Measurements from ENCODE around the gene FBLIM1. TPM values are rescaled to one million over a fixed set of nuclear protein-coding genes. Genes with fewer than 3 reads are reported as not detected.
A peak's percentile ranks its signal among the peaks of the same experiment; 100 is the strongest.

The FBLIM1 gene
- total and polyA plus RNA-seq, 4 donors = 9.3 to 19.4 (median 16.1) TPM

DNA sequence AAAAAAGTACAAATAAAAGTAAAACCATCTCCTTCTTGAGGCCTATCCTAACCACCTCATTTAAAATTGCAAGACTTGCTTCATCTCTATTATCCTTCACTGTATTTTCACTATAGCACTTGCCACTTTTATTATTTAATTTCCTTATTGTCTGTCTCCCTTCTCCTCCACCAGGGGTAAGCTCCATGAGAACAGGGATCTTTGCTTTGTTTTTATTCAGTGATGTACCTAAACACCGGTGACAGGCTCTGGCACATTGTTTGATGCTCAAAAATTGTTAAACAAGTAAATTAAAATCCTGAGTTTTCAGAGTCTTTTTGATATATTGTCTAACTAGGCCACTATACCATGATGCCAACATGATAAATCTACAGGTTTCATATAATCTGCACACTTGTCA lies 71.7 kb downstream of the FBLIM1 start:
- H3K27ac ChIP-seq (ENCODE audit: low read depth, low read length) = no peak overlapping the region
- no peak overlapping the region for H3K4me3 ChIP-seq (ENCODE audit: low read depth, low read length)
- WGBS (ENCODE audit: insufficient coverage) = no CpG with 5 or more reads among the region's 1 CpG

GRCh38 chr1:15833069-15833679 lies 74.6 kb downstream of the FBLIM1 start:
- 71% methylated on average over 12 of the region's 24 CpGs for WGBS (ENCODE audit: insufficient coverage)
- Histone ChIP-seq H3K27me3 (ENCODE audit: control insufficient read depth, insufficient read depth, low read length) (no peaks in the 10 kb centered on the region), H3K9me3 (ENCODE audit: control insufficient read depth, insufficient read depth, low read length) (no peaks in the 10 kb centered on the region), H3K4me3 (ENCODE audit: low read depth, low read length) (peak overlapping the region; percentile 75), H3K27ac (ENCODE audit: low read depth, low read length) (peak overlapping the region; percentile 99), H3K36me3 (ENCODE audit: control insufficient read depth, insufficient read depth, low read length) (no peaks in the 10 kb centered on the region), H3K4me1 (ENCODE audit: control insufficient read depth, insufficient read depth, low read length) (peaks cover 41% of the 10 kb centered on the region)
- DNase-seq (ENCODE audit: low read depth in 4 of 6, low spot score in 6 of 6) = peak in 1 of 6 donors; percentile 49

More for the DNA sequence above, 71.7 kb downstream of the FBLIM1 start:
- no peak for DNase-seq (ENCODE audit: low read depth in 4 of 6, low spot score in 6 of 6)
- H3K36me3 ChIP-seq (ENCODE audit: control insufficient read depth, insufficient read depth, low read length) = no peaks in the 10 kb centered on the region
- H3K4me1 ChIP-seq (ENCODE audit: control insufficient read depth, insufficient read depth, low read length) = peaks cover 23% of the 10 kb centered on the region
- H3K9me3 ChIP-seq (ENCODE audit: control insufficient read depth, insufficient read depth, low read length) = no peaks in the 10 kb centered on the region
- H3K27me3 ChIP-seq (ENCODE audit: control insufficient read depth, insufficient read depth, low read length) = no peaks in the 10 kb centered on the region

- 0% methylated on average over 5 of the region's 10 CpGs for WGBS (ENCODE audit: insufficient coverage)
- H3K4me3 ChIP-seq (ENCODE audit: low read depth, low read length) = peak overlapping the region; percentile 75
- H3K27me3 ChIP-seq (ENCODE audit: control insufficient read depth, insufficient read depth, low read length) = no peaks in the 10 kb centered on the region
- H3K27ac ChIP-seq (ENCODE audit: low read depth, low read length) = peak overlapping the region; percentile 99
- H3K9me3 ChIP-seq (ENCODE audit: control insufficient read depth, insufficient read depth, low read length) = no peaks in the 10 kb centered on the region
- peak in 1 of 6 donors; percentile 91 for DNase-seq (ENCODE audit: low read depth in 4 of 6, low spot score in 6 of 6)
- peaks cover 41% of the 10 kb centered on the region for H3K4me1 ChIP-seq (ENCODE audit: control insufficient read depth, insufficient read depth, low read length)
- H3K36me3 ChIP-seq (ENCODE audit: control insufficient read depth, insufficient read depth, low read length) = no peaks in the 10 kb centered on the region
Measured at GRCh38 chr1:15833842-15834405, 75.3 kb downstream of the FBLIM1 start.

DNA sequence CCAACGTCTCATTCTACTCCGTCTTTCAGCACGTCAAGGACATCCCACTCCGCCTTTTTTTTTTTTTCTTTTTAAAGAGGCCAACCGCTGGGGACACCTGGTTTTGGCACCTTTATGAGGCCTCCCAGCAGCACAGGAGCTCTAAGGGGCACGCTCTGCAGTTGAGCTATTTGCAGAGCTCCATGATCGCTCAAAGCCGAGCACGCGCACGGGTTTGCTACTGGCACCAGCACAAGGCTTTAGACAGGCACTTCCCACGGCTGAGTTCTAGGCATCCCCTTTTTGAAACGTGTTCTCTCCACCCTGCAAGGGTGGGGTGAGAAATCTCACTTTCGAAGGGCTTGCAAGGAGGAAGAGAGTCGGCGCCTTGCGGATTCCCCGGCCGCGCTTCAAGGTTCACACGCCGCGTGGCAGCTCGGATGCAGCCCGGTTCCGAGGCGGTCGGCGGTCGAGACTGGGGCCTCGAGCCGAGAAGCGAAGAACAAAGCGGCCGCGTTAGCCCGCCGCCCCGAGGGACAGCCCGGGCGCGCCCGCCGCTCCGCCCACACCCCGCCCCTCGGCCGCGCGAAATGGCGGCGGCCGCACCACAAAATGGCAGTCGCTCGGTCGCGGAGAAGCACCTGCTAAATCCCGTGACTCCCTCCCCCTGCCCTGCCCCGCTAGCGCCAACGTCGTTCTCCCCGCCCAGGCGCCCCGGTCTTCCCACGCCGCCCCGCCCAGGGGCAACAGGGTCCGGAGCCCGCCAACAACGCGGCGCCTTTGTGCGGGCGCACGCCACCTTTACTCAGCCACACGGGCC lies 76.0 kb downstream of the FBLIM1 start:
- Histone ChIP-seq H3K36me3 (ENCODE audit: control insufficient read depth, insufficient read depth, low read length) (no peaks in the 10 kb centered on the region), H3K27me3 (ENCODE audit: control insufficient read depth, insufficient read depth, low read length) (no peaks in the 10 kb centered on the region), H3K9me3 (ENCODE audit: control insufficient read depth, insufficient read depth, low read length) (no peaks in the 10 kb centered on the region), H3K27ac (ENCODE audit: low read depth, low read length) (peak overlapping the region; percentile 99), H3K4me3 (ENCODE audit: low read depth, low read length) (peak overlapping the region; percentile 75), H3K4me1 (ENCODE audit: control insufficient read depth, insufficient read depth, low read length) (peaks cover 41% of the 10 kb centered on the region)
- peak; percentile 85 to 99 (median 90) for DNase-seq (ENCODE audit: low read depth in 4 of 6, low spot score in 6 of 6)
- under 1% methylated on average over 77 of the region's 77 CpGs for WGBS (ENCODE audit: insufficient coverage)

DNA sequence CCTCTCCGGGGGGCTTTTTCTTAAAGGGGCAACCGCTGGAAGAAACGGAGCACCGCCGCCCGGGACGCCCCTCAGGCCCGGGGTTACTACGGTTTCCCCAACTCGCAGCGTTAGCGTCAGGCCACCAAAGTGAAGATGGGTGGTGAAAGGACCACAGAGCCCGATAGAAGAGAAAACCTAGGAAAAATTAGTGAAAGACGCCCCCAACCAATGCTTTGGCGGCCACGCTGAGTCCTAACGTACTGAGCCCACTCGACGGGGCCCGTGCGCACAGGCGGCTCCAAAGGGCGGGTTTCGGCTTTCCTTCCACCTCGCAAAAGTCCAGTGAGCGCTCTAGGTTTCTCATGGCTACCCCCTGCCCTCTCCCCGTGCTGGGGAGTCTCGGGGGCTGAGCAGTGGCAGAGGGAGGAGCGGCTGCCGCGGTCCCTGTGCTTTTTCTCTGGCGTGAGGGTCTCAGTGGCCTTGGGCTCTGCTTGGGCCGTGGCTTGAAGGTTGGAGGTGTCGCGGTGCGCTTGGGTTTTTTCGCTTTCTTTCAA lies 76.7 kb downstream of the FBLIM1 start:
- no peaks in the 10 kb centered on the region for H3K27me3 ChIP-seq (ENCODE audit: control insufficient read depth, insufficient read depth, low read length)
- no peak for DNase-seq (ENCODE audit: low read depth in 4 of 6, low spot score in 6 of 6)
- H3K9me3 ChIP-seq (ENCODE audit: control insufficient read depth, insufficient read depth, low read length) = no peaks in the 10 kb centered on the region
- H3K4me3 ChIP-seq (ENCODE audit: low read depth, low read length) = peak overlapping the region; percentile 75
- H3K36me3 ChIP-seq (ENCODE audit: control insufficient read depth, insufficient read depth, low read length) = no peaks in the 10 kb centered on the region
- 0% methylated on average over 36 of the region's 37 CpGs for WGBS (ENCODE audit: insufficient coverage)
- peaks cover 41% of the 10 kb centered on the region for H3K4me1 ChIP-seq (ENCODE audit: control insufficient read depth, insufficient read depth, low read length)
- H3K27ac ChIP-seq (ENCODE audit: low read depth, low read length) = peak overlapping the region; percentile 99

DNA sequence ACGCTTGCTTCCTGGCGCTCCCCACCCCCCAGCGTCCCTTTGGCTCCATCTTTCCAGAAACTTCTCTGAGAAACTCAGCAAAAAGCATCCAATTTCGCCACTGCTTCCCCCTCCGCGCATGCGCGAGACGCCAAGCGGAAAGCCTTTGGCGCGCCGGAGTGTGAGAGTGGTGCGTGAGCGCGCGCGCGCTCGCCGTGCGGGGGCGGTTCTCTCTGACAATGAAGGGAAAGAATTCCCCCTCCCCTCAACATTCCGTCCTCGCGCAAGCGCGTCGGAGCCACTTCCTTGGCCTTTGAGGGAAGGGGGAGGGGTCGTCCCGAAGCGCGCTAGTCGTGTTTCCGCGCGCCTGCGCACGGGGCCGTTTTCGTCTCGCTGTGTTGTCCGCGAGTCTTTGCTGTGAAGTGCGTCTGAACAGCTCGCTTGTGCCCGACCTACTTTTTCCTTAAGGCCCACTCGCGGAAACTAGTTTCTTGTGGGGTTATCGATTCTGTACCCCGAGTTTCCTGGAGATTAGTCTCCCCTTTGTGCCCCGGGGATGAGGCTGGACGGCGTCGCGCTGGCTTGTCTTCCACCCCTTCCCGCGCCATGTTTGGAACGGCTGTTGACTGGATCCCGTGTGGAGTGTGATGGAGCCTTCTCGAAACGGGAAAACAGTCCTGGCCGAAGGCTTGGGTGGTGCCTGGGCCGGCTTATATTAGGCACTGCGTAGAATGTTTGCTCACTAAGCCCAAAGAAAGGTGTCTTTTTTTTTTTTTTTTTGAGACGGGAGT lies 77.3 kb downstream of the FBLIM1 start:
- Histone ChIP-seq H3K4me3 (ENCODE audit: low read depth, low read length) (peak overlapping the region; percentile 75), H3K9me3 (ENCODE audit: control insufficient read depth, insufficient read depth, low read length) (no peaks in the 10 kb centered on the region), H3K27ac (ENCODE audit: low read depth, low read length) (peak overlapping the region; percentile 99), H3K36me3 (ENCODE audit: control insufficient read depth, insufficient read depth, low read length) (no peaks in the 10 kb centered on the region), H3K4me1 (ENCODE audit: control insufficient read depth, insufficient read depth, low read length) (peaks cover 37% of the 10 kb centered on the region), H3K27me3 (ENCODE audit: control insufficient read depth, insufficient read depth, low read length) (no peaks in the 10 kb centered on the region)
- 4% methylated on average over 44 of the region's 66 CpGs for WGBS (ENCODE audit: insufficient coverage)
- DNase-seq (ENCODE audit: low read depth in 4 of 6, low spot score in 6 of 6) = peak; percentile 99 to 100 (median 99)

Other genes starting within 250 kb of the FBLIM1 start
- gene CASP9, start 234.6 kb upstream of the FBLIM1 start, total RNA-seq = 10 to 100 TPM; 10.3 to 13.2 TPM
- 10 to 100 TPM; 22.7 to 23.7 TPM for gene CASP9, start 234.6 kb upstream of the FBLIM1 start, polyA plus RNA-seq (ENCODE audit: insufficient read length in 2 of 2)
- 10 to 100 TPM; 18.3 to 27.7 TPM for gene DNAJC16, start 231.9 kb upstream of the FBLIM1 start, total RNA-seq
- gene DNAJC16, start 231.9 kb upstream of the FBLIM1 start, polyA plus RNA-seq (ENCODE audit: insufficient read length in 2 of 2) = 10 to 100 TPM; 16.2 to 16.5 TPM
- 1 to 10 TPM in 1 of 2 donors, under 1 TPM in 1; 0.83 to 2.6 TPM for gene AGMAT, start 173.7 kb upstream of the FBLIM1 start, total RNA-seq
- 1 to 10 TPM; 1.5 to 1.9 TPM for gene AGMAT, start 173.7 kb upstream of the FBLIM1 start, polyA plus RNA-seq (ENCODE audit: insufficient read length in 2 of 2)
- 10 to 100 TPM; 14.7 to 26.6 TPM for gene DDI2, start 141.3 kb upstream of the FBLIM1 start, total RNA-seq
- gene DDI2, start 141.3 kb upstream of the FBLIM1 start, polyA plus RNA-seq (ENCODE audit: insufficient read length in 2 of 2) = 1 to 10 TPM; 9.5 to 9.6 TPM
- gene PLEKHM2, start 74.5 kb upstream of the FBLIM1 start, total RNA-seq = 10 to 100 TPM; 27.5 to 35.4 TPM
- gene PLEKHM2, start 74.5 kb upstream of the FBLIM1 start, polyA plus RNA-seq (ENCODE audit: insufficient read length in 2 of 2) = 10 to 100 TPM; 66.8 TPM
- gene SLC25A34, start 22.5 kb upstream of the FBLIM1 start, total RNA-seq = 1 to 10 TPM in 1 of 2 donors, under 1 TPM in 1; 0.59 to 3.1 TPM
- gene SLC25A34, start 22.5 kb upstream of the FBLIM1 start, polyA plus RNA-seq (ENCODE audit: insufficient read length in 2 of 2) = 1 to 10 TPM; 4.4 to 7.7 TPM
- not detected for gene TMEM82, start 16.3 kb upstream of the FBLIM1 start, total RNA-seq
- not detected for gene TMEM82, start 16.3 kb upstream of the FBLIM1 start, polyA plus RNA-seq (ENCODE audit: insufficient read length in 2 of 2)
- 1 to 10 TPM; 3.3 to 8.4 TPM for gene UQCRHL, start 48.9 kb downstream of the FBLIM1 start, total RNA-seq
- 1 to 10 TPM; 1.3 to 2.2 TPM for gene UQCRHL, start 48.9 kb downstream of the FBLIM1 start, polyA plus RNA-seq (ENCODE audit: insufficient read length in 2 of 2)
- gene SPEN, start 88.9 kb downstream of the FBLIM1 start, total RNA-seq = 10 to 100 TPM; 37.9 to 59.0 TPM
- 10 to 100 TPM; 74.6 to 79.9 TPM for gene SPEN, start 88.9 kb downstream of the FBLIM1 start, polyA plus RNA-seq (ENCODE audit: insufficient read length in 2 of 2)
- gene ZBTB17, start 217.3 kb downstream of the FBLIM1 start, total RNA-seq = 10 to 100 TPM; 16.7 to 37.5 TPM
- 10 to 100 TPM; 40.6 to 50.8 TPM for gene ZBTB17, start 217.3 kb downstream of the FBLIM1 start, polyA plus RNA-seq (ENCODE audit: insufficient read length in 2 of 2)
- gene SRARP, start 245.4 kb downstream of the FBLIM1 start, total RNA-seq = 1 to 10 TPM in 1 of 2 donors, under 1 TPM in 1; 0.99 to 2.5 TPM
- gene SRARP, start 245.4 kb downstream of the FBLIM1 start, polyA plus RNA-seq (ENCODE audit: insufficient read length in 2 of 2) = 1 to 10 TPM; 1.7 to 1.8 TPM

All from spinal cord (tissue), 10 donors.